HG02840 (cell line): Measurements from ENCODE around the gene SCUBE3.

Experiments used
- ATAC-seq: cut with Tn5 transposase; IDR thresholded peaks from one replicate; pipeline ENCODE4 v1.9.1; 2021; ENCODE audit warnings: mild to moderate bottlenecking, moderate library complexity, moderate number of reproducible peaks; ENCODE audit not compliant: unreplicated experiment, low FRiP score

Gene SCUBE3

DNA sequence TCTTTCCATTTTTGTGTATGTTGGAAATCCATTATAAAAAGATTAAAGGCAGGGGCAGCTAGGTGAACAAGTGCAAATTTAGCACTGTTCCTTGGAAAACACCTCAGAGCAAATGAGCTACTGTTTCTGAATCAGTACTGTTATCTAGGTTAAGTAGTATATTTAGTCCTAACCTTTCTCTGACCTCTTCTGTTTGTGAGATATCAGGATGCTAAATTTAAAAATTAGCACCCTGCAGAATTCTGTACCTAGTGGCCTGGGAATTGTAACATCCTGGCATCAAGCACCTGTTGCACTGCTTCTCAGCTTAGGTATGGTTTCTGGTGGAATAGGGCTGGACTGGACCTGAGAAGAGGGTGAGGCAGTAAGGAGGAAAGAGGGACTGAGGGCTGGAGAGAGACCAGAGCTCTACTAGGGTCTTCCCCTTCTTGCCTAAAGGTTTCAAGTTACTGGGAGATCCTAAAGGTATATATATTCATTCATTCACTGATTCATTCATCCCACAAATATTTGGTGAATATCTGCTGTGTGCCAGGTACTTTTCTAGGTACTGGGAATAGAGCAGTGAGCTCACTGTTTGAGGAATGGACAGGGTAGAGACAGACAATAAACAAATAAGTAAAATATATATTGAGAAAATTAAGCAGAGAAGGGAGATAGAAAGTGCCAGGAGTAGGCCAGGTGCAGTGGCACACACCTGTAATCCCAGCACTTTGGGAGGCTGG, 51.0 kb downstream of the SCUBE3 start:
- no peak for ATAC-seq

- no peak for ATAC-seq
Observed at GRCh38 chr6:35265523-35265922, 51.8 kb downstream of the SCUBE3 start.

- ATAC-seq, result no peak
Observed at GRCh38 chr6:35267446-35267845, 53.7 kb downstream of the SCUBE3 start.

- ATAC-seq, result no peak
Observed at GRCh38 chr6:35267897-35268296, 54.1 kb downstream of the SCUBE3 start.

- no peak for ATAC-seq
Observed at GRCh38 chr6:35272005-35272404, 58.2 kb downstream of the SCUBE3 start.

DNA sequence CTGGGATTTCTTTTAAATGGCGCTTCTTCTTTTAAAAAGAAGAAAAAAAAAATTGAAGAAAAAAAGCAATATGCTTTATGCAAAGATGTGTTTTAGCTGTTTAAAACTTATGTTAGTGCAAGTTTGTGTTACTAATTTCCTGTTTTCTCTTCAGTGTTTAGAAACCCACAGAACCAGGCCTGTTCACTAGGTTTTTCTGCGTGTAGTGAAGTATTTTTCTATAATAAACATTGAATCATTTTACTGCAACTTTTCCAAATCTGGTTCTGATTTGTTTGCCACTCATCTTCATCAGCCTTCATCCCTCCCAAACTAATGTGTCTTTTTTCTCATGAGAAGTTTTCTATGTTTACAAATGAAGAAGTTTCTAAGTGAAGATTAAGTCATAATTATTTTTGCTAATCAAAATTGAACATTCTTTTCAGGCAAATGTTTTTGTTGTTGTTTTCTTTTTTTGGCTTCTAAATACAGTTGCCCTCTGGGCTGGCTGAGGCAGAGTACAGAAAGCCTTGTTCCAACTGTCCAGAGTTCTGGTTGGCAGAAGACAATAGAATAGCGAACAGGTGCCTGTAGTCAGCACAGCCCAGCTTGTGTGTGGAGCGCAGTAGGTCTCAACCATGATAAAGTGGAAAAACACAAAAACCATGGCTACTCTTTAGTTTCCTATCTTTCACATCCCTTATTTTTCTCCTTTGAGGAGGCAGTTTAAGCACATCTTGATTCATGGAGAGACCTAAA, 60.2 kb downstream of the SCUBE3 start:
- no peak for ATAC-seq

DNA sequence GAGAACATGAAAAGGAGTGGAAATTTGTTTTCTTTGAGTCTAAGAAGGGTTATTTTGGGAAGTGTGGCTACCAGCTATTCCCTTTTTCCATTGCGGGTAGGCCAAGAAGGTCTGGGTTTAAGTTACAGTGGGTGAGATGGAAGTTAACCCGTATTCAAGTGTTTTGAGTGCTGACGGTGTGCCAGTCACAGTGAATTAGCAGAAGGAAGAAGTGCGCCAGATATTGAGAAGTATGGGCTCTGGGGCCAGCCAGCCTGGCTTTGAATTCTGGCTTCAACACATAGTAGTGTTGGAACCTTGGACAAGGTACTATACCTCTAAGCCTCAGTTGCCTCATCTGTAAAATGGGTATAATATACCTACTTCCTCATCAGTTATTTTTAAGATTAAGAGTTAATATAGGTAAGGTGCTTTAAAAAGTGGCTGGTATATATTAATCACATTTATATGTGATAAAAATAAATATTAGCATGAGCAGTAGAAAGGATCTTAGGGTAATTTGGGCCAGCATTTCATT, 62.0 kb downstream of the SCUBE3 start:
- ATAC-seq, result no peak

- ATAC-seq, result no peak
Observed at GRCh38 chr6:35278708-35279107, 65.0 kb downstream of the SCUBE3 start.

DNA sequence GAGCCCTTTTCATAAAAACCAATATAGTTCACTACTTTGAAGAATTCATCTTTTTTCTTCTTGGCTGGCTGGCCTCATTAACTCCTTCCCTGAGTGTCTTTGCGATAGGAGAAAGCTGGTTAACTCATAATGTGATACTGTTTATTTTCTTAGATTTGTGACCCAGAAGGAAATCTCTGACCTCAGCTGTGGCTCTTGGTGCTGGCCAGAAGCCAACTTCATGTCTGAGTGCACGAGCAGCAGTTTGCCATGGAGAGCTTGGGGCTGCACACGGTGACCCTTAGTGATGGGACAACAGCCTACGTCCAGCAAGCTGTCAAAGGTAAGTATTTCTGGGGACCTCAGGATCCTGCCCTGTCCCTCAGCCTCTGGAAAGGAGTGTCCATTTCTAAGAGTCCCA, 67.1 kb downstream of the SCUBE3 start:
- no peak for ATAC-seq

DNA sequence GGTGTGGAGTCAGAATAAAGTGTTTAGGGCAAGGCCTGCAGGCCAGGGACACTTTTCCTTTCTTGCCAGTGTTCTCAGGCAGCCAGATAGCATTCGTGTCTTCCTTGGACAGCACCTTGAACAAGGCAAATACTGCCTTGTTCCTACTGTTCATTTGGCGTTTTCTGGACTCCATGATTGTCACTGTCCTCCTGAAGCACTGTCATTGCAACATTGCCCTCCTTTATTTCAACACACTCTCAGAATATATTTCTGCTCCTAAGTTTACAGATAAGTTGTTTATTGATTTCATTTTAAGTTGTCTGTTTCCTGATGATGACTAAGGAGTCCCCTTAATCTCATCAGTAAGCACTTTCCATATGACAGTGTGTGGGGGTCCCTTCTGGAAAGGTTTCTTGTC, 68.7 kb downstream of the SCUBE3 start:
- ATAC-seq, result no peak

- no peak for ATAC-seq
Observed at GRCh38 chr6:35283361-35283760, 69.6 kb downstream of the SCUBE3 start.

DNA sequence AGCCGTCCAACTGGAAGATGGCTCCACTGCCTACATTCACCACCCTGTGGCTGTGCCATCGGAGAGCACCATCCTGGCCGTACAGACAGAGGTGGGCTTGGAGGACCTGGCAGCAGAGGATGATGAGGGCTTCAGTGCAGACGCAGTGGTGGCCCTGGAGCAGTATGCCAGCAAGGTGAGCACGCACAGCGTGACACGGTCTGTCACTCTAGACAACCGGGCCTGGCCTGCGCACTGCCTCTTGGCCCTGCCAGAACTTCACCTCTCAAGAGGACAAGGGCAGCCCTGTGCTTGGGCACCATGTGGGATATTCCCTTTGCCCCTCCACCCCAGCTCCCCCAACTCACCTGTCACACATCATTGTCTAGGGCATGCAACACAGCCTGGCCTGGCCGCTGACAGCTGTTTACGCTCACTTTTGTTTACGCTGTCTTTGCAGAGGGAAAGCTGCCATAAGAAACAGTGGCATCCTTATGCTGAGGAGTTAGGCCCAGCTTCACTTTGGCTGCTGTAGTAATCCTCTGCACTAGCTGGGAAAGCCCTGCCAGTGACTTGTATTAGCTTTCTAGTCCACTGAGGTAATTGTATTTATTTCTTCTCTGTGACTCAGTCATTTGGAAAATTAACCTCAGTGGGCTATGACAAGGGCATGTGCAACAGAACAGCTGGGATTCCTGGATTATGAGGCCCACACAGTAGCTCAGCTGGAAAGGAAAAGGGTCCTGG, 74.1 kb downstream of the SCUBE3 start:
- ATAC-seq, result no peak

GRCh38 chr6:35288834-35289233, 75.1 kb downstream of the SCUBE3 start:
- no peak for ATAC-seq

GRCh38 chr6:35291491-35291890, 77.7 kb downstream of the SCUBE3 start:
- ATAC-seq, result no peak

GRCh38 chr6:35292494-35292893, 78.7 kb downstream of the SCUBE3 start:
- no peak for ATAC-seq

DNA sequence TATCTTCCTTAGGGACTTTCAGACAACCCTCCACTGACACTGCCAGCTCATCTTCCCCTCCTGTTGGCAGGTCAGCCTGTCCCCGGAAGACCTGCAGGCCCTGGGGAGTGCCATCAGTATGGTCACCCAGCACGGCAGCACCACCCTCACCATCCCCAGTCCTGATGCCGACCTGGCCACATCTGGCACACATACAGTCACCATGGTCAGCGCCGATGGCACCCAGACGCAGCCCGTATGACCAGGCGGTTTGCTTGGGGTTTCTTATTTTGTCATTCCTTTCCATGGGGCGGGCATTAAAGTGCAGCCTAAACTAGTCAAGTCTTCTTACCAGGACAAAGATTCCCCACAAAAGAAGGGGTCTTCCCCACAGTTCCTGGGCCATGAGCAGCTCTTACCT, 79.9 kb downstream of the SCUBE3 start:
- no peak for ATAC-seq

DNA sequence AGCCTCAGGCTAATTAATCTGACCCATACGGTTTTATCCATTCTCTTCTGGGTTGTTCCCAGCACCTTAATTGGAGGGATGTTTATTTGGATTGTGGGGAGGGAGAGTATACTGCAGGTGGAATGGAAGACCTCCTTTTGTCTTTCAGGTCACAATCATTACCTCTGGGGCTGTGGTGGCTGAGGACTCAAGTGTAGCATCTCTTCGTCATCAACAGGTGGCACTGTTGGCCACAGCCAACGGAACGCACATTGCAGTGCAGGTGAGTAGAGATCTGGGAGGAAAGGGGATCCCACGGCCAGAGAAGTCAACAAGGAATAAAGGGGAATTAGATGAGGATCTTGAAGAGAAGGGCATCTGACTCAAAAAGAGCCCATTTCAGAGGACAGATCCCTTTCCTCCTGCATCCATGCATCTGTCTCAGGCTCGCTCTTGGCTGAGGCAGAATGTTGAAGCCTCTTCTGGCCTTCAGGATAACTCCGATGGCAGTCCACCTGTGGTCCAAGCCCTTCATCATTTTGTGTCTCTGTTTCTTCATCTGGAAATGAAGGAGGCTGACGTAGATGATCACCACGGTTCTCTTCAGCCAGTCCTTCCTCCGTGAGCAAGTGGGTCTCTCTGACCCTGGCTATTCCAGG, 80.7 kb downstream of the SCUBE3 start:
- no peak for ATAC-seq

GRCh38 chr6:35295036-35295435, 81.3 kb downstream of the SCUBE3 start:
- ATAC-seq, result no peak

GRCh38 chr6:35295521-35296315, 82.0 kb downstream of the SCUBE3 start:
- no peak for ATAC-seq
